HepG2 (cell line): ENCODE results near the gene MEX3A. TPM values are rescaled to one million over a fixed set of nuclear protein-coding genes. Genes with fewer than 3 reads are reported as not detected.
A peak's percentile ranks its signal among the peaks of the same experiment; 100 is the strongest.

ENCODE experiments used
- AFF4 ChIP-seq: sonication (generic); formaldehyde crosslinking; IDR thresholded peaks from 2 replicates; pipeline ENCODE4 v1.4.0; 2020; ENCODE audit warnings: missing genetic modification reagents
- ATAD3A ChIP-seq: sonication (generic); formaldehyde crosslinking; IDR thresholded peaks from 2 replicates; pipeline ENCODE4 v1.4.0; 2020; ENCODE audit warnings: missing genetic modification reagents
- ATF2 ChIP-seq: sonication (generic); formaldehyde crosslinking; IDR thresholded peaks from 2 replicates; pipeline ENCODE4 v1.4.0; 2020; ENCODE audit warnings: missing genetic modification reagents
- FOXO1 ChIP-seq: sonication (generic); formaldehyde crosslinking; IDR thresholded peaks from 2 replicates; pipeline ENCODE4 v1.4.0; 2020; ENCODE audit warnings: missing genetic modification reagents
- FUBP1 ChIP-seq: sonication (generic); formaldehyde crosslinking; IDR thresholded peaks from 2 replicates; pipeline ENCODE4 v1.5.1; 2020; ENCODE audit warnings: missing genetic modification reagents, mild to moderate bottlenecking, borderline replicate concordance
- KAT8 ChIP-seq: IDR thresholded peaks from 2 replicates; pipeline ENCODE4 v1.6.1; 2016; ENCODE audit warnings: missing genetic modification reagents, missing compliant biosample characterization
- MBD4 ChIP-seq: IDR thresholded peaks from 2 replicates; pipeline ENCODE4 v1.6.1; 2012; ENCODE audit warnings: low read length, inconsistent platforms, borderline replicate concordance
- MNT ChIP-seq: fragments of 450-650 bp; IDR thresholded peaks from 2 replicates; pipeline ENCODE4 v1.6.1; 2016
- ONECUT2 ChIP-seq: sonication (generic); formaldehyde crosslinking; IDR thresholded peaks from 2 replicates; pipeline ENCODE4 v1.4.0; 2020; ENCODE audit warnings: missing genetic modification reagents
- SMYD3 ChIP-seq: sonication (generic); formaldehyde crosslinking; IDR thresholded peaks from 2 replicates; pipeline ENCODE4 v1.8.1; 2023; ENCODE audit warnings: mild to moderate bottlenecking, missing genetic modification reagents
- SNRNP70 ChIP-seq: fragments of 200-400 bp; formaldehyde crosslinking; IDR thresholded peaks from 2 replicates; pipeline ENCODE4 v1.6.1; 2017; ENCODE audit warnings: mild to moderate bottlenecking, low read depth, low read length, moderate library complexity
- SP4 ChIP-seq: sonication (generic); formaldehyde crosslinking; IDR thresholded peaks from 2 replicates; pipeline ENCODE4 v1.8.1; 2023; ENCODE audit warnings: mild to moderate bottlenecking, missing genetic modification reagents
- STAG1 ChIP-seq: sonication (generic); formaldehyde crosslinking; IDR thresholded peaks from 2 replicates; pipeline ENCODE4 v1.4.0; 2020; ENCODE audit warnings: missing genetic modification reagents
- ZFP37 ChIP-seq: sonication (generic); formaldehyde crosslinking; IDR thresholded peaks from 2 replicates; pipeline ENCODE4 v1.4.0; 2020; ENCODE audit warnings: missing genetic modification reagents, borderline replicate concordance
- ZNF251 ChIP-seq: sonication (generic); formaldehyde crosslinking; IDR thresholded peaks from 2 replicates; pipeline ENCODE4 v1.9.0; 2021; ENCODE audit warnings: mild to moderate bottlenecking, missing genetic modification reagents
- polyA plus RNA-seq, 8 experiments: library from polyadenylated mRNA; depleted of rRNA in 3 of 8; stranded (reverse) in 7 of 8; unstranded in 1 of 8; fragments of >200 nt; fragmentation: Illumina TruSeq in 4 of 8; extraction: Trizol in 4 of 8; gene quantifications; 2 replicates each; pipeline versions ENCODE4 v1.2.1 to v1.2.3, GENCODE V29; 2011 to 2016; ENCODE audit warnings: low read depth in 4 of 8, missing spikeins in 1 of 8, mixed read lengths in 1 of 8; ENCODE audit not compliant: insufficient read depth in 1 of 8
- total RNA-seq, 5 experiments: library from RNA; depleted of rRNA; stranded (reverse); fragments of >200 nt; fragmentation: Illumina TruSeq; extraction: Trizol; gene quantifications; 2 replicates each; pipeline ENCODE4 v1.2.3, GENCODE V29; 2016; ENCODE audit warnings: low read depth in 1 of 5
- TF ChIP-seq, protein P1 (sequence below), 2 experiments: fragments of 450-650 bp in 1 of 2; sonication (generic) in 1 of 2; formaldehyde crosslinking; IDR thresholded peaks; 2 replicates each; pipeline versions ENCODE4 v1.5.0 to v1.8.0; 2020 to 2022; ENCODE audit warnings: mild to moderate bottlenecking in 1 of 2, missing genetic modification reagents in 1 of 2
- TF ChIP-seq, protein P2 (sequence below): sonication (generic); formaldehyde crosslinking; IDR thresholded peaks from 2 replicates; pipeline ENCODE4 v1.5.0; 2020; ENCODE audit warnings: missing genetic modification reagents, mild to moderate bottlenecking, borderline replicate concordance

The MEX3A gene
- total and polyA plus RNA-seq, 2 of the 13 experiments (the other 11 are each of a cell fraction or from before 2014, with no cell fraction given) = 7.6 to 9.1 TPM

- peak; percentile 78 for TF ChIP-seq ATF2 (CRISPR knock-in tag)
- no peak for TF ChIP-seq SNRNP70
- TF ChIP-seq ZFP37 = no peak
- TF ChIP-seq ONECUT2 (CRISPR knock-in tag) = no peak
- no peak for TF ChIP-seq MBD4
- no peak for TF ChIP-seq FOXO1 (CRISPR knock-in tag)
- TF ChIP-seq FUBP1 (CRISPR knock-in tag) = peak; percentile 10; the same call in 1 of the 2 replicates
- no peak for TF ChIP-seq STAG1 (CRISPR knock-in tag)
- TF ChIP-seq AFF4 (CRISPR knock-in tag) = no peak
- peak; percentile 90 for TF ChIP-seq KAT8 (CRISPR knock-in tag)
- peak; percentile 68 for TF ChIP-seq MNT
- peak; percentile 76 for TF ChIP-seq SP4 (CRISPR knock-in tag)
- TF ChIP-seq, protein P1, sequence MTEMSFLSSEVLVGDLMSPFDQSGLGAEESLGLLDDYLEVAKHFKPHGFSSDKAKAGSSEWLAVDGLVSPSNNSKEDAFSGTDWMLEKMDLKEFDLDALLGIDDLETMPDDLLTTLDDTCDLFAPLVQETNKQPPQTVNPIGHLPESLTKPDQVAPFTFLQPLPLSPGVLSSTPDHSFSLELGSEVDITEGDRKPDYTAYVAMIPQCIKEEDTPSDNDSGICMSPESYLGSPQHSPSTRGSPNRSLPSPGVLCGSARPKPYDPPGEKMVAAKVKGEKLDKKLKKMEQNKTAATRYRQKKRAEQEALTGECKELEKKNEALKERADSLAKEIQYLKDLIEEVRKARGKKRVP (CRISPR knock-in tag; IDR thresholded peaks at IDR 0.05) = peak in 1 of 2 experiments; percentile 58; a peak in 1 of 4 replicates
- TF ChIP-seq, protein P2, sequence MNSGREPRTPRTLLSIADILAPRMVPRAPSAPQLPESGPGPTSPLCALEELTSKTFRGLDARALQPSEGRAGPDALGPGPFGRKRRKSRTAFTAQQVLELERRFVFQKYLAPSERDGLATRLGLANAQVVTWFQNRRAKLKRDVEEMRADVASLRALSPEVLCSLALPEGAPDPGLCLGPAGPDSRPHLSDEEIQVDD (CRISPR knock-in tag) = no peak
- TF ChIP-seq SMYD3 (CRISPR knock-in tag) = 0 out of 2 replicates have a peak, but pooled peaks have one; percentile 53
- no peak for TF ChIP-seq ATAD3A (CRISPR knock-in tag)
- no peak for TF ChIP-seq ZNF251 (CRISPR knock-in tag)
Measured at GRCh38 chr1:156054500-156055280, 27.6 kb downstream of the MEX3A start, which contains the start of gene LAMTOR2 (continued).
